Thyroid gland (tissue), 4 donors: ENCODE measurements around the gene SRD5A3. TPM values are rescaled to one million over a fixed set of nuclear protein-coding genes. Genes with fewer than 3 reads are reported as not detected.
"Not testable (repeated sequence)": the region's sequence is repeated elsewhere in the genome, so short reads cannot be mapped to it uniquely, and the experiment has no call there.

Experiments used
- DNase-seq, 2 donors: peaks; one replicate each; pipeline ENCODE4 v3.0.0-alpha.2; 2019
- H3K27ac ChIP-seq, 3 donors: fragments of 200-600 bp; sonication (generic); 1 replicate in 2 of 3; 2 replicates in 1 of 3; pipeline ENCODE4 v1.5.1; 2016 to 2019; ENCODE audit warnings: mild to moderate bottlenecking in 1 of 3, moderate library complexity in 1 of 3
- H3K27me3 ChIP-seq: fragments of 200-600 bp; sonication (generic); one replicate; pipeline ENCODE4 v1.5.1; 2019
- H3K36me3 ChIP-seq, 2 donors: fragments of 200-600 bp; sonication (generic); one replicate each; pipeline ENCODE4 v1.5.1; 2016 to 2019
- H3K4me1 ChIP-seq, 2 donors: fragments of 200-600 bp; sonication (generic); one replicate each; pipeline ENCODE4 v1.5.1; 2017 to 2019
- H3K4me3 ChIP-seq, 3 donors: fragments of 200-600 bp; sonication (generic); replicated peaks in 1 of 3; 1 replicate in 2 of 3; 2 replicates in 1 of 3; pipeline ENCODE4 v1.5.1; 2016; ENCODE audit warnings: mild to moderate bottlenecking in 1 of 3
- H3K9me3 ChIP-seq: fragments of 200-600 bp; sonication (generic); one replicate; pipeline ENCODE4 v1.5.1; 2017
- CTCF ChIP-seq, 6 experiments: fragments of 200-600 bp in 3 of 6; fragments of 450-650 bp in 3 of 6; sonication (generic) in 3 of 6; IDR thresholded peaks; one replicate each; pipeline ENCODE4 v1.5.1; 2016 to 2019; ENCODE audit warnings: antibody characterized with exemption in 6 of 6, mild to moderate bottlenecking in 2 of 6, inconsistent platforms in 1 of 6, moderate library complexity in 1 of 6
- POLR2A ChIP-seq, 2 donors: fragments of 450-650 bp; IDR thresholded peaks; one replicate each; pipeline ENCODE4 v1.6.1; 2017; ENCODE audit warnings: antibody characterized with exemption in 2 of 2, mild to moderate bottlenecking in 2 of 2, moderate library complexity in 1 of 2
- WGBS, 2 donors: methylation state at CpG; one replicate each; pipeline ENCODE4 v1.1.5; 2017; 5-methylcytosine and 5-hydroxymethylcytosine counted together
- intact Hi-C: fragments of 100-400 bp; cut with DNase I; formaldehyde crosslinking; loops from one replicate; pipeline ENCODE4 v1.15.1; 2023
- total RNA-seq, 4 donors: library from RNA; depleted of rRNA; stranded (reverse); fragments of >200 nt; gene quantifications; one replicate each; pipeline ENCODE4 v1.2.3, GENCODE V29; 2016

The SRD5A3 gene
- total RNA-seq, 4 donors from 2014 or later = 2.7 to 12.0 (median 7.0) TPM

GRCh38 chr4:55358246-55358645 lies 12.2 kb downstream of the SRD5A3 start:
- 95 to 97% methylated on average over 2 of the region's 2 CpGs for WGBS, 2 donors
- no peak overlapping the region for H3K27ac ChIP-seq
- TF ChIP-seq POLR2A (IDR thresholded peaks at IDR 0.05) (no peak), CTCF (IDR thresholded peaks at IDR 0.05) (no peak)
- H3K4me3 ChIP-seq = no peak overlapping the region
- peaks cover 0 to 2% of the 10 kb centered on the region in 2 donors for H3K36me3 ChIP-seq
- intact Hi-C loops = no loop called here
- DNase-seq = no peak
- H3K4me1 ChIP-seq = no peaks in the 10 kb centered on the region
- H3K9me3 ChIP-seq = no peaks in the 10 kb centered on the region
- no peaks in the 10 kb centered on the region for H3K27me3 ChIP-seq

GRCh38 chr4:55358668-55359067 lies 12.6 kb downstream of the SRD5A3 start:
- H3K27ac ChIP-seq = no peak overlapping the region
- no peak for DNase-seq
- no peak overlapping the region for H3K4me3 ChIP-seq
- no peaks in the 10 kb centered on the region for H3K27me3 ChIP-seq
- H3K9me3 ChIP-seq = no peaks in the 10 kb centered on the region
- TF ChIP-seq POLR2A (IDR thresholded peaks at IDR 0.05) (no peak), CTCF (IDR thresholded peaks at IDR 0.05) (no peak)
- 61 to 76% methylated on average over 2 of the region's 2 CpGs for WGBS, 2 donors
- H3K36me3 ChIP-seq = peaks cover 0 to 2% of the 10 kb centered on the region in 2 donors
- H3K4me1 ChIP-seq = no peaks in the 10 kb centered on the region
- intact Hi-C loops = no loop called here

GRCh38 chr4:55359397-55359916 lies 13.4 kb downstream of the SRD5A3 start:
- intact Hi-C loops = no loop called here
- Histone ChIP-seq H3K36me3 (no peaks in the 10 kb centered on the region), H3K27ac (no peak overlapping the region), H3K9me3 (no peaks in the 10 kb centered on the region), H3K4me3 (no peak overlapping the region), H3K27me3 (no peaks in the 10 kb centered on the region), H3K4me1 (no peaks in the 10 kb centered on the region)
- DNase-seq = no peak
- WGBS, 2 donors = 75 to 81% methylated on average over 8 of the region's 8 CpGs
- TF ChIP-seq CTCF (IDR thresholded peaks at IDR 0.05) (no peak), POLR2A (IDR thresholded peaks at IDR 0.05) (no peak)

GRCh38 chr4:55362938-55363337 lies 16.9 kb downstream of the SRD5A3 start:
- 94 to 98% methylated on average over 9 of the region's 9 CpGs for WGBS, 2 donors
- intact Hi-C loops = not testable (repeated sequence)

GRCh38 chr4:55363691-55364351 lies 17.8 kb downstream of the SRD5A3 start:
- WGBS, 2 donors = 60 to 64% methylated on average over 9 of the region's 9 CpGs
- Histone ChIP-seq H3K27ac (peak overlapping the region in 1 of 3 donors; percentile 27), H3K4me3 (no peak overlapping the region), H3K27me3 (no peaks in the 10 kb centered on the region), H3K4me1 (no peaks in the 10 kb centered on the region), H3K36me3 (no peaks in the 10 kb centered on the region), H3K9me3 (no peaks in the 10 kb centered on the region)
- TF ChIP-seq POLR2A (IDR thresholded peaks at IDR 0.05) (no peak), CTCF (IDR thresholded peaks at IDR 0.05) (no peak)
- DNase-seq = peak; percentile 62 to 68
- intact Hi-C loops = no loop called here

More at GRCh38 chr4:55362938-55363337, 16.9 kb downstream of the SRD5A3 start:
- not testable (repeated sequence) for H3K27me3 ChIP-seq, H3K4me3 ChIP-seq, H3K36me3 ChIP-seq, H3K9me3 ChIP-seq, DNase-seq, H3K4me1 ChIP-seq
- peak overlapping the region in 1 of 3 donors; percentile 27 for H3K27ac ChIP-seq
